ENCODE data around the gene KIAA0319L.
A peak's percentile ranks its signal among the peaks of the same experiment; 100 is the strongest.
"Not testable (repeated sequence)": the region's sequence is repeated elsewhere in the genome, so short reads cannot be mapped to it uniquely, and the experiment has no call there.

KIAA0319L gene

DNA sequence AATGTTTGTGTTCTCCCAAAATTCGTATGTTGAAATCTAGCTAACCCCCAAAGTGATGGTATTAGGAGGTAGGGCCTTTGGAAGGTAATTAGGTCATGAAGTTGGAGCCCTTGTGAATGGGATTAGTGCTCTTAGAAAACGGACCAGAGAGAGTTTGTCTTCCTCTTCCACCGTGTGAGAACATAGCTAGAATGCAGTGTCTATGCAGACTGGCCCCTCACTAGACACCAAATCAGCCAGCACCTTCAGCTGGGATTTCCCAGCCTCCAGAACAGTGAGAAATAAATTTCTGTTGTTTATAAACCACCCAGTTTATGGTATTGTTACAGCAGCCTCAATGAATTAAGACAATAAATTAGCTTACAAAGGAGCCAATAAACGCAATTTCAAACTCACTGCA lies 58.0 kb downstream of the KIAA0319L start:
- DNase-seq (ENCODE audit: low read depth in 3 of 3, low spot score in 1 of 3) = no peak

DNA sequence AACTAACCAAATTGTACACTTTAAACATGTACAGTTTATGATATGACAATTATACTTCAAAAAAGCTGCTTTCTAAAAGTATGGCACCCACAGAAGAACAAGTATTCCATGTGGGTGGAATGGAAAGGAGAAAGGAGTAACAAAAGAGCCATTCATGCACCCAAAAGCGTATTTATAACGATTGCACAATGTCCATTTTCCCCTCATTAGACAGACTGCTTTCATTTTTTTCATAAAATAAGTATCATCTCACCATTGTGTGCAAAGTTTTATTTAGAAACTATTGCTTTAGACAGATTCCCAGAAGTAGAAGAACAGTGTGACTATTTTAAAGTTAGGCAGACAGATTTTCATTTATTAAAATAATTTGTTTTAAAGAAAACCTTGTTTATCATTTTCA lies 59.6 kb downstream of the KIAA0319L start:
- no peak for DNase-seq (ENCODE audit: low read depth in 3 of 3, low spot score in 1 of 3)

DNA sequence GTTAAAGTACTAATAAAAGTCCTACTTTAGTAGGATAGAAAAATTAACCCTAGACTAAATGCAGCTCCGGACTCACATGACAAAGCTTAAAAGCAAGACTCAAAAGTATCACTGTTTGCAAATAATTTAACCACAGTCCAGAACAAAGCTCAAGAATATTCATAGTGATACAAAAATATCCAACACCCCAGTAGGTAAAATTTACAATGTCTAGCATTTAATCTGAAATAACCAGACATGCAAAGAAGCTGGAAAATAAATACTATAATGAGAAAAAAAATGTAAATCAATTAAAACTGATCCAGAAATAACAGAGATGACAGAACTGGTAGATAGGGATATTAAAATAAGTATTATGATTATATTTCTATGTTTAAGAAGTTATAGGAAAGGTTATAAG lies 67.0 kb downstream of the KIAA0319L start:
- DNase-seq (ENCODE audit: low read depth in 3 of 3, low spot score in 1 of 3) = no peak

GRCh38 chr1:35488336-35488735 lies 68.9 kb downstream of the KIAA0319L start:
- DNase-seq (ENCODE audit: low read depth in 3 of 3, low spot score in 1 of 3) = no peak

DNA sequence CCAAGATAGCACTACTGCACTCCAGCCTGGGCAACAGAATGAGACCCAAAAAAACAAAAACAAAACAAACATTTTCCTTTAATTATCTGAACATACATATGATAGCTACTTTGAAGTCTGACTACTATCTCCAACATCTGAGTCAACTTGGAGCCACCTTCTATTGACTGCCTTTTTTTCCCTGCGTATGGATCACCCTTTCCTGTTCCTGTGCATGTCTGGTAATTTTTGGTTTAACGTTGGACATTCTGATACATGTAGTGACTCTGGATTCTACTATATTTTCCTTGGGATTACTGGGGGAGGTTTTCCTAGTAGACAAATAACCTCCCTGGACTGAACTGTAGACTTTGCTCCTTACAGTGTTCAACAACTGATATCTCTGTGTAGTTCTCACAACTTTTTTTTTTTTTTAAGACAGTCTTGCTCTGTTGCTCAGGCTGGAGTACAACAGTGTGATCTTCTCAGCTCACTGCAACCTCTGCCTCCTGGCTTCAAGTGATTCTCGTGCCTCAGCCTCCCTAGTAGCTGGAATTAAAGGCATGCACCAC lies 70.3 kb downstream of the KIAA0319L start:
- DNase-seq (ENCODE audit: low read depth in 3 of 3, low spot score in 1 of 3) = no peak

- no peak for DNase-seq (ENCODE audit: low read depth in 3 of 3, low spot score in 1 of 3)
Observed at GRCh38 chr1:35481229-35481628, 76.0 kb downstream of the KIAA0319L start.

DNA sequence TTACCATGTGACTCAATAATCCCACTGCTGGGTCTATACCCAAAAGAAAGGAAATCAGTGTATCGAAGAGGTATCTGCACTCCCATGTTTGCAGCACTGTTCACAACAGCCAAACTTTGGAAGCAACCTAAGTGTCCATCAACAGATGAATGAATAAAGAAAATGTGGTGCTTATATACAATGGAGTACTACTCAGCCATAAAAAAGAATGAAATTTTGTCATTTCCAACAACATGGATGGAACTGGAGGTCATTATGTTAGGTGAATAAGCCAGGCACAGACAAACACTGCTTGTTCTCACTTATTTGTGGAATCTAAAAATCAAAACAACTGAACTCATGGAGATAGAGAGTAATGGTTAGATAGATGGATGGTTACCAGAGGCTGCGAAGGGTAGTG lies 79.3 kb downstream of the KIAA0319L start:
- no peak for DNase-seq (ENCODE audit: low read depth in 3 of 3, low spot score in 1 of 3)

DNA sequence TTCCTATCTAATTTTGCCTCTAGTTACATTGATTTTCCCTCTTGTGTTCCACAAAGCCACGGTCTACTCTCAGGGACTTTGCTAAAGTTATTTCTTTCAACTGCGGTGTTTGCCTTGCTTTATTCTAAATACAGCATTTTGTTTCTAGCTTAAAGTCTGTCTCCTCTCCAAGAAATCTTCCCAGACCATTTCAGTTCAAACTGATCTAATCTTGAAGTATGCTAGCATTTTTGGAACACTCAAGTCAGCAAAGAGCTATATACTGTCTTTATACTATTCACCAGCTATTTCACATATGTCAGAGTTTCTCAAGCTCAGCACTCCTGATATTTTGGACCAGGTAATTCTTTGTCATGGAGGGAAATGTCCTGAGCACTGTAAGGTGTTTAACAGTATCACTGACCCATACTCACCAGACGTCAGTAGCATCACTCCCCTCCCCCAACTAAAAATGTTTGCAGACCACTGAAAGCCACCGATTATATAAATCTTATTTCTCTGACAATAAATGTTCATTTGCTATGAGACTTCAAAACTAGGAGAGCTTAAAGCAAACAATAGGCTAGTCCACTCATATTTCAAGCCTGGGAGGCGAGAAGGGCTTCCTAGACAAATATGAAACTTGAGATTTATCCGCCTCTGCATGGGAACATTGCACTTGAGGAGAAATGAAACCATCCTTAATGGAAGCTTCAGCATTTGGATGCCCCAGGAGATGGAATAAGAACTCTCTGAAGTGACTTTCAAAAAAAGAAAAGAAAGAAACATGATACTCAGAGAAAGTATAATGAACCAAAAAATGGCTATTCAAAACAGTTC lies 81.1 kb downstream of the KIAA0319L start:
- DNase-seq (ENCODE audit: low read depth in 3 of 3, low spot score in 1 of 3) = no peak

GRCh38 chr1:35475356-35475755 lies 81.8 kb downstream of the KIAA0319L start:
- no peak for DNase-seq (ENCODE audit: low read depth in 3 of 3, low spot score in 1 of 3)

DNA sequence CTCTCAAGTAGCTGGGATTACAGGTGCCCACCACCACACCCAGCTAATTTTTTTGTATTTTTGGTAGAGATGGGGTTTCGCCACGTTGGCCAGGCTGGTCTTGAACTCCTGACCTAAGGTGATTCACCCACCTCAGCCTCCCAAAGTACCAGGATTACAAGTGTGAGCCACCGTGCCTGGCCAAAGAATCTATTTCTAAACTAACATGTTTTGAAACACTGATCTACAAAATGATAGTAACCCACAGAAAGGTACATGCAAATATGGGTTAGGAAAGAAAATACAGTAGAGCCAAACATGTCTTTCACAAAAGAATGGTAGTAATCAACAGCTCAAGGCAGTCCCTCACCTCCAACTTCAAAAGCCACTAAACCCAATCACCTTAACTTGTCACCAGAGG lies 84.0 kb downstream of the KIAA0319L start:
- not testable (repeated sequence) for DNase-seq (ENCODE audit: low read depth in 3 of 3, low spot score in 1 of 3)

DNA sequence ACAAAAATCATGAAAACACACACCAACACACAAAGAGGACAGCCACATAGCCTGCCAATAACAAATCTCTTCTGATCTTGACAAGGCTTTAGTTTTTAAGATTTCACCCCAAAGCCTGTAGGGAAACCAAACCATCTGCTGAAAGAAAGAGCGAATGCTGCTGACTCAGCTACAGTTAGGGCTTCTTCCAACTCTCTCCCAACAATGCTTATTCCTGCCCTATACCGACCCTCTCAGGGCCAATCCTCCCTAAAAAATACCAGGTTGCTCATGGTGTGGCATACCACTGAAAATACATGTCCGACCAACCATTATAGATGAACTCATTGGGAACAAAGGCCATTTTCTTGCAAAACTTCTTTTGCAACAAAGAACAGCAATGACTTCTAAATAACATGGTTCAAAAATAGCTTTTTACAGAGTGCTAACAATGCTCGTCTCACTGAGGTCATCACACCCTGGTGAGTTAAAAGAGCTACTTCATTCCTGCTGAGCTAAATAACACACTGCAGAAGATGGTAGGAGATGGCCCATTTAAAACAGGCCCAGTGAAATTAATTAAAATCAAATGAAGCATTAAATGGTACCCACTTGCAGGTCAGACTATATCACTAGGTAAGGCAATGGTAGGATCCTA lies 86.1 kb downstream of the KIAA0319L start:
- no peak for DNase-seq (ENCODE audit: low read depth in 3 of 3, low spot score in 1 of 3)

GRCh38 chr1:35466120-35466519 lies 91.1 kb downstream of the KIAA0319L start:
- DNase-seq (ENCODE audit: low read depth in 3 of 3, low spot score in 1 of 3) = no peak

DNA sequence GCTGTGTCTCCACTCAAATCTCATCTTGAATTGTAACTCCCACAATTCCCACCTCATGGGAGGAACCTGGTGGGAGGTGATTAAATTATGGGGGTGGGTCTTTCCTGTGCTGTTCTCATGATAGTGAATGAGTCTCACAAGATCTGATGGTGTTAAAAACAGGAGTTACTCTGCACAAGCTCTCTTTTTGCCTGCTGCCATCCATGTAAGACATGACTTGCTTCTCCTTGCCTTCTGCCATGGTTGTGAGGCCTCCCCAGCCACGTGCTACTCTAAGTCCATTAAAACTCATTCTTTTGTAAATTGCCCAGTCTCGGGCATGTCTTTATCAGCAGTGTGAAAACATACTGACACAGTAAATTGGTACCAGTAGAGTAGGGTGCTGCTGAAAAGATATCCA lies 93.5 kb downstream of the KIAA0319L start:
- DNase-seq (ENCODE audit: low read depth in 3 of 3, low spot score in 1 of 3) = not testable (repeated sequence)

- DNase-seq (ENCODE audit: low read depth in 3 of 3, low spot score in 1 of 3) = no peak
Observed at GRCh38 chr1:35463232-35463631, 94.0 kb downstream of the KIAA0319L start.

GRCh38 chr1:35461966-35462651 lies 95.1 kb downstream of the KIAA0319L start:
- no peak for DNase-seq (ENCODE audit: low read depth in 3 of 3, low spot score in 1 of 3)

DNA sequence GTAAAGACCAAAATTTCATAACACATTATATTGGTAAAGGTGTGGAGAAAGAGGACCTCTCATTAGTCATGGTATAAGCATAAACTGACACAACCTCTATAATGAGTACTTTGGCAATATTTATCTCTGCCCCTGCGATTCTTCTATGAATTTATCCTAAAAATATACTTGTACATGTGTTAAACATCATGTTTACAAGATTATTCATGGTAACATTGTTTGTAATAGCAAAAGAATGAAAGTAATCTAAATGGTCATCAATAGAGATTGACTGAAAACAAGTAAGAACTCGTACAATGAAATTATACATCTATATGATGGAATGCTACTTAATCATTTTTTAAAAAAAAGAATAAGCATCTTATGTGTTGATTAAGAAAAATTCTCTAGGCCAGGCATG lies 96.4 kb downstream of the KIAA0319L start:
- DNase-seq (ENCODE audit: low read depth in 3 of 3, low spot score in 1 of 3) = no peak

DNA sequence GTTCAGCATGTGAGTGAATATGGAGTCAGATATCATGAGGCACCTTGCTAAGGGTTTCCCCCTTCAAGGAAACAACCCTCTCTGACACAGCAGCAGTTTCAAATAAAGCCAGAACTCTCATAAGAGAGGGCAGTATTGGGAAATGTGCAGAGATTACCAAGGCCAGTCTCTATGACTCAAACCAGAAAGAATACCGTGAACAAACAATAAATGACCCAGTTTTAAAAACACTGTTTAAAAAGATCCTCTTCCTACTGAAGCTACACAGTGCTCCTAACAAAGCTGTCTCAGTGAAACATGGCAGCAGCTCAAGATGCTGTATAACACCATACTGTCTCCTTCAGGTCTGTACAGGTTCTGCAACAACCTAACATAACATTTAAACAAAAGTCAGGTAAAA lies 102.6 kb downstream of the KIAA0319L start:
- DNase-seq (ENCODE audit: low read depth in 3 of 3, low spot score in 1 of 3) = no peak

DNA sequence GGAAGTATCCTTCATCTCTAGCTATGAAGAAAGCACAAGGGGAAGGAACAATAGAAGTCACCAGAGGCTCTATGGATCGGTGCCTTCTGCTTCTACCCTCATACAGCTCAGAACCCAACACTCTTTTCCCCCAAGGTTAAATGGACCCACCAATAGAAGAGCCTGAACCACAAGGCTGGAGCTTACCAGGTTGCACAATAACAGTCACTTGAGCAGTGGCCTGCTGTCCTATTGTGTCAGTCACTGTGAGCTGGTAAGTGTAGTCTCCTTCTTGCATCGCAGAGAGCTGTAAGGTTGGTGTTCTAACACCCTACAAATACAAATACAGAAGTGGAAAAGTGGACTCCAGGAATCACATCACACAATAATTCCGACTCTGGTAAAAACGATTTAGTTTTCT lies 103.0 kb downstream of the KIAA0319L start:
- DNase-seq (ENCODE audit: low read depth in 3 of 3, low spot score in 1 of 3) = no peak

- DNase-seq (ENCODE audit: low read depth in 3 of 3, low spot score in 1 of 3) = no peak
Observed at GRCh38 chr1:35453031-35453430, 104.2 kb downstream of the KIAA0319L start.

DNA sequence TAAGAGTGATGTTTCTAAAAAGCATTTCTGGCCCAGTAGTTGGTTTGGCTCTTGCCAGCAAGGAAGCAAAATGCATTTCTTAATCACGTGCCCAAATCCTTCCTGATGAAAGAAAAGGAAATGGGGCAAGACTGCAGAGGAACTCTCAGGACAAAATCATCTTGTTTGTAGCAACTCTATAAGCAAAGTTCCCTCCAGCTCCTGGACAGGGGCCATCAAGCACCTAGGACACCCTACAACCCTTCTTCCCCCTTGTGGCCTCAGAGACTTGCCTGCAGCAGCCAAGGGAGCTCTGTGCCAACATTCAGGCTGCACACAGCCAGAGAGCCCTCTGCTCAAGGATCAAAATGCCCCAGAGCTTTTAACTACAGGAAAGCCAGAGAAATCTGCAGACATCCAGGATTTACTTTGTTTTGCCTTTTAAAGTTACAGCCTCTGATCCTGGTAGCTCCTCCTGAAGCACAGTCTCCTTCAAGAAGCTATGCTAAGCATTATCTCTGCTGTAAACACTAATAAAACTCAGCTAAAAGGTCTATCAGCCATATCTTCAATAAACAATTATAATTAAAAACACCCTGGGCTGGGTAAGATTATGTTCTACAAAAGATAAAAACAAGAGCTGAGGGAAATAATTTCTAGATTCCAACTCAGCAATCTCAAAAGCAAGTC lies 105.0 kb downstream of the KIAA0319L start:
- no peak for DNase-seq (ENCODE audit: low read depth in 3 of 3, low spot score in 1 of 3)

- peak; percentile 47 to 73 (median 57) for DNase-seq (ENCODE audit: low read depth in 3 of 3, low spot score in 1 of 3)
Observed at GRCh38 chr1:35451125-35451528, 106.1 kb downstream of the KIAA0319L start.
